ENCODE measurements around the gene TRAPPC2B. TPM values are rescaled to one million over a fixed set of nuclear protein-coding genes. Genes with fewer than 3 reads are reported as not detected.
A peak's percentile ranks its signal among the peaks of the same experiment; 100 is the strongest.

Gene TRAPPC2B
- total RNA-seq, 4 donors from 2014 or later, result 14.7 to 24.6 (median 17.9) TPM

- peaks cover 0 to 30% (median 12%) of the 10 kb centered on the region in 3 donors for H3K4me1 ChIP-seq
- intact Hi-C loops (cut with DNase I), result no loop called here
- 1% methylated on average over 12 to 39 of the region's 71 CpGs for WGBS, 2 donors
- H3K9me3 ChIP-seq, result no peaks in the 10 kb centered on the region
- H3K4me3 ChIP-seq, result peak within 1 kb of the TSS; percentile 61 to 93 (median 76)
- peaks cover 0 to 5% (median 0%) of the 10 kb centered on the region in 4 donors for H3K27me3 ChIP-seq
- peak; percentile 67 for DNase-seq
- peaks cover 0 to 28% (median 8%) of the 10 kb centered on the region in 3 donors for H3K36me3 ChIP-seq
- TF ChIP-seq POLR2A (IDR thresholded peaks at IDR 0.05) (peak in 3 of 4 donors; percentile 69 to 86 (median 84)), CTCF (IDR thresholded peaks at IDR 0.05) (peak in 1 of 6 experiments; percentile 5)
- H3K27ac ChIP-seq, result peak within 1 kb of the TSS; percentile 89 to 94 (median 92)
Measured at GRCh38 chr19:57320180-57321084, 42.9 kb upstream of the TRAPPC2B start, which contains the start of gene ZNF543. Gene ZNF543, plus strand, starts transcription at chr19:57320472. Its CDS starts 382 bp downstream, at chr19:57320854.

DNA sequence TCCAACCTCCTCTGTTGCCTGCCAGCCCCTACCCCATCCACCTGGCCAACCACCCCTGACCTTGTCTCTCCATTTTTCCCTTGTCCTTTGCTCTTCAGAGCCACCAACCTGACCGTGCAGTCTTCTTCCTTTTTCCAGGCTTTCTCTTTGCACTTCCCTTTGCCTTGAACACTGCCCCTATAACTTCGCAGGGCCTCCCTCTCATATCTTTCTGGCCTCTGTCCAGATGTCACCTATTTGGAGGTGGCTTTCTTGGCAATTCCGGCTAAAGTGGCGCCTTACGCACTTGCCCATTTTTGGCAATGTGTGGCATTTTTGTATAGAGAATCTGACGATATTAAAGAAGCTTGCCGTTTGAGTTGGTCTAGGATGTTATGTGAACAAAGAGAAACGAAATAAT lies 42.2 kb upstream of the TRAPPC2B start:
- Histone ChIP-seq H3K9me3 (no peaks in the 10 kb centered on the region), H3K27ac (peak overlapping the region; percentile 89 to 94 (median 92)), H3K27me3 (peaks cover 0 to 5% (median 0%) of the 10 kb centered on the region in 4 donors), H3K4me3 (peak overlapping the region; percentile 61 to 93 (median 76)), H3K4me1 (peaks cover 0 to 30% (median 12%) of the 10 kb centered on the region in 3 donors), H3K36me3 (peaks cover 0 to 34% (median 14%) of the 10 kb centered on the region in 3 donors)
- intact Hi-C loops (cut with DNase I), result no loop called here
- TF ChIP-seq CTCF (IDR thresholded peaks at IDR 0.05) (no peak), POLR2A (IDR thresholded peaks at IDR 0.05) (no peak)
- DNase-seq, result no peak
- 19 to 27% methylated on average over 8 of the region's 8 CpGs for WGBS, 2 donors

DNA sequence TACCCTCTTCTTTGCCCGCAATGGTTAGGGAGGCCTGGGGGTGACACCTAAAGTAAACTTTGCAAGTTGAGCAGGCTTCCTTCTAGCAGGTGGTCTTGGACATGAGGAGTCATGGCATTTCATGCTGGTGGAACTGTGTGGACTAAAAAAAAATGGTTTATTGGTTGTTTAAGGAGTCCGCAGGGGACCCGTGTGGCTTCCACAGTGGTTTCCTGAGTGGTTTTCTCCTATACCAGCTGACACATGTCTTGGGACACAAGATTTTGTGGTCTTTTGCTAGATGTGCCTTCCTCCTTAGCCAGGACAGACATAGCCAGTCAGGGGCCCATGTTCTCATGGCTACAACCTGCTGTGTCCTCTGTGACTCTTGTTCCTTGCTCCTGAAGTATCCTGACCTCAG lies 41.6 kb upstream of the TRAPPC2B start:
- peak overlapping the region in 2 of 4 donors; percentile 61 to 93 for H3K4me3 ChIP-seq
- no peak for DNase-seq
- no peaks in the 10 kb centered on the region for H3K9me3 ChIP-seq
- intact Hi-C loops (cut with DNase I), result no loop called here
- H3K4me1 ChIP-seq, result peaks cover 0 to 30% (median 12%) of the 10 kb centered on the region in 3 donors
- WGBS, 2 donors, result 63 to 65% methylated on average over 3 of the region's 3 CpGs
- peaks cover 0 to 41% (median 21%) of the 10 kb centered on the region in 3 donors for H3K36me3 ChIP-seq
- TF ChIP-seq POLR2A (IDR thresholded peaks at IDR 0.05) (no peak), CTCF (IDR thresholded peaks at IDR 0.05) (no peak)
- H3K27me3 ChIP-seq, result peaks cover 0 to 5% (median 0%) of the 10 kb centered on the region in 4 donors
- peak overlapping the region in 2 of 4 donors; percentile 89 to 91 for H3K27ac ChIP-seq

- Histone ChIP-seq H3K27me3 (no peaks in the 10 kb centered on the region), H3K9me3 (peaks cover 0 to 19% (median 12%) of the 10 kb centered on the region in 3 donors)
- TF ChIP-seq CTCF (IDR thresholded peaks at IDR 0.05), result no peak
- TF ChIP-seq POLR2A (IDR thresholded peaks at IDR 0.05), result no peak
Measured at GRCh38 chr19:57324992-57325391, 38.4 kb upstream of the TRAPPC2B start.

GRCh38 chr19:57327993-57328392 lies 35.4 kb upstream of the TRAPPC2B start:
- no peak for DNase-seq
- Histone ChIP-seq H3K36me3 (peaks cover 18 to 86% (median 45%) of the 10 kb centered on the region in 3 donors), H3K27ac (no peak overlapping the region), H3K9me3 (peaks cover 0 to 19% (median 12%) of the 10 kb centered on the region in 3 donors), H3K4me3 (no peak overlapping the region), H3K27me3 (no peaks in the 10 kb centered on the region), H3K4me1 (peaks cover 0 to under 1% (median 0%) of the 10 kb centered on the region in 3 donors)
- TF ChIP-seq CTCF (IDR thresholded peaks at IDR 0.05), result no peak
- TF ChIP-seq POLR2A (IDR thresholded peaks at IDR 0.05), result no peak
- intact Hi-C loops (cut with DNase I), result no loop called here
- 89 to 96% methylated on average over 8 of the region's 8 CpGs for WGBS, 2 donors

More at GRCh38 chr19:57324992-57325391, 38.4 kb upstream of the TRAPPC2B start:
- Histone ChIP-seq H3K4me3 (no peak overlapping the region), H3K36me3 (peaks cover 18 to 73% (median 45%) of the 10 kb centered on the region in 3 donors), H3K4me1 (peaks cover 0 to 24% (median 12%) of the 10 kb centered on the region in 3 donors), H3K27ac (no peak overlapping the region)
- intact Hi-C loops (cut with DNase I), result no loop called here
- no peak for DNase-seq

All from esophagus squamous epithelium (tissue), 5 donors.